ENCODE measurements around the gene UBE2F.
"Not testable (repeated sequence)": the region's sequence is repeated elsewhere in the genome, so short reads cannot be mapped to it uniquely, and the experiment has no call there.

The UBE2F gene

DNA sequence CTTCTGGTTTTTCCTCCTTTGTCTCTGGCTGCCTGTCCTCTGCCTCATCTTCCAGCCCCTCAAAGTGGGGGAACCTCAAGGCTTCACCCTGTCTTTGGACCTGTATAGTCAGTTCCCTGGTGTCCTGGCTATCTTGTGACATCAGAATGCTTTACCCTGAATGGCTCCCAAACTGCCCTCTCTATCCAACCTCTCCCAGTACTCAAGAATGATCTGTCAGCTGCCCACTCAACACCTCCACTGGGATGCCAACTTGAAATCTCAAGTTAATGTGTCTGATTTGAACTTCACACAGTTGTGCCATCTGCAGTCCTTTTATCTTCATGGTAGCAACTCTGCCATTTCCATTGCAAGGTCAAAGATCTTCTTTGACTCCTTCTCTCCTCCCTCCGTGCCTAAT, 43.8 kb downstream of the UBE2F start:
- DNase-seq (ENCODE audit: low read depth, low spot score), result no peak
- H3K27ac ChIP-seq, result no peak overlapping the region

DNA sequence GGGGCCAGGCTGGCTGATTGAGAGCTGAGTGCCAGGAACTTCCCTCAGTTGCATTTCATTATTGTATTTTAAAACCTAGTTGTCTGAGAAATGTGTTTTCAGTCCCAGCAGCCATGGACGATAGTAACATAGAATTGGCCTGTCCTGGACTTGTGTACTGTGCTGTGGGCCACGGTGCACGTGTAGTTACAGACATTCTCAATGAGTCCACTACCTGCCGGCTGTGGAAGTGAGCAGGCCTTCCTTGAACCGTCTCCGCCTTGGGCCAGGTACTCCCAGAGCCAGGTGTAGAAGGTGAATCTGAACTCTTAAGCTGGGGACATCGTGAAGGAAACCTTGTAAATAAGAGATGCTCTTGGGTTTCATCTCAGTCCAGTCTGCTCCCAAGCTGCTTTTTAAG, 47.0 kb downstream of the UBE2F start:
- no peak for DNase-seq (ENCODE audit: low read depth, low spot score)

DNA sequence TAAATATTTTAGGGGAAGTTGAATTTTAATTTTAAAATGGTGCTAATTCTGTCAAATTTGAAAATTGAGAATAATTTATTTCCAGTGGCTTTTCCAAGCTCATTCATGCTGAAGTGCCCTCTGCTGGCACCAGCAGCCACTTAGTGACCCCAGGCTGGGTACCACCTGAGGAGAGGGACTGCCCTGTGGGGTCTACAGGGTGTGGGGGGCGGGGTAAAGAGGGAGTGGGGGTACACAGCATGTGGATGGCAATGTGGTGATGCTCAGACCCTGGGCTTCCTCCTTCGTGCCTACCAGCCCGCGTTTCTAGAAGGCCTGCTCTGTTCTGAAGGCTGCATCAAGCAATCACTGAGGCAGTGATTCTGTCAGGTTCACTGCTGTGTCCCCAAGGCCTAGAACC, 48.9 kb downstream of the UBE2F start:
- H3K27ac ChIP-seq, result no peak overlapping the region
- no peak for DNase-seq (ENCODE audit: low read depth, low spot score)

More for the DNA sequence above, 47.0 kb downstream of the UBE2F start:
- no peak overlapping the region for H3K27ac ChIP-seq

DNA sequence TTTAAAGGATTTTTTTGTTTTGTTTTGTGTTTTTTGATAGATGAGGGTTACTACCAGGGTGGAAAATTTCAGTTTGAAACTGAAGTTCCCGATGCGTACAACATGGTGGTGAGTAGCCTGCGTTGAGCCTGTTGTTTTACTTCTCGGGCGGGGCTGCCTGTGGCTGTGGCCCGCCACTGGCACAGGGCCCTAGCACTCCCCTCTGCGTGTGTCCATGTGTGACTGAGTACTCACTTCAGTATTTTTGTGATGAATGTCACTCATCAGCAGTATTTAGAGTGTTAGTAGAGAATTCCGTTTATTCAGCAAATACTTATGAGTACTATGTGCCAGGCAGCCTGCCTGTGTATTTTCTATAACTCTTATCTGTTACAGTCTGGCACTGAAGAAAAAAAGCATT, 49.7 kb downstream of the UBE2F start:
- no peak overlapping the region for H3K27ac ChIP-seq
- DNase-seq (ENCODE audit: low read depth, low spot score), result no peak

DNA sequence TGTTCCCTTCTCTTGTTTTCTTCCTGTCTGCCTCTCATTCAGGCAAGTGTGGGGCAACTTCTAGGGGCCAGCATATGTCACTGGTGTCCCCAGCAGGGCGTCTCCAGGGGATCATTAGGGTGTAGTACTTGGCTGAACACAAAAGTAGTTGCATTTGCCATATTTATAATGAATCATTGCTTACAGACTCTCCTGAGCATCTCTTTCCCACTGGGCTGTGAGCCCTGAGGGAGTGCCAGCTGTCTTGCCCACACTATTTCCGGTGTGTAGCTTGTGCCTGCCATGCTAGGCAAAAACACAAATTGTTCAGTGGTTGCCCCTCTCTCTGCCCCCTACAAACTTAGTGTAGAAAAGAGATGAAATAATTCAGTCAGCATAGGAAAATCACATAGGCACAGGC, 53.1 kb downstream of the UBE2F start:
- no peak for DNase-seq (ENCODE audit: low read depth, low spot score)
- H3K27ac ChIP-seq, result peak overlapping the region; percentile 54

DNA sequence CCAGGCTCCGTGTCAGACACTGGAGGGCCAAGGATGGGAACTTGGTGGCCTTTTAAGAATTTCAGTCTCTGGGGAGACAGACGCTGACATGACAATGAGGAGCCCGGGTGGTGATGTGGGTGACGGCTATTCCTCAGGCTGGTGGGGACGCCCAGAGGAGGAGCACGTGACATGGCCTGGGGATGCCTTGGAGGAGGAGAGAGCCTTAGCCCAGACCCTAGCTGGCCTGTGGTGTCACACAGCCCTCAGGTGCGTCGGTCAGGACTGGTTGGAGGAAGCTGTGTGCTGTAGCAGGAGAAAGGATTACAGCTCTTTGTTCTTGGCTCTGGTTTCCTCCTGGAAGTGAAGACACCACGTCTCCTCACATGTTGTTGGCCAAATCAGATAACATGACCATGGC, 54.0 kb downstream of the UBE2F start:
- peak overlapping the region; percentile 54 for H3K27ac ChIP-seq
- DNase-seq (ENCODE audit: low read depth, low spot score), result no peak

DNA sequence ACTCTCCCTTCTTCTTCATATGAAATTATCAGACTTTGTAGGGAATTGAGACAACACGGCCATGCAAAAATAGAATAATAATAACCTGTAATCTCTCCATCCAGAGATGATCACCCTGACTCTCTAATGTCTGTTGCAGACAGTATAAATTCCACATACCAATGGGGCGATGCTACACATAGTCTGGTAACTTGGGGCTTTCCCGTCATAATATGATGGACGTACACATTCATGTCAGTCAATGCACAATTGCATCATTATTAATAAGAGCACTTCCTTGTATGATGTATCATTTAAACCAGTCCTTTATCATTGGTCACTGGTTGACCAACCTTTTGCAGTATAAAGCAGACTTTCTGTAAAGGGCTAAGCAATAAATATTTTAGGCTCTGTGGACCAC, 54.5 kb downstream of the UBE2F start:
- peak overlapping the region; percentile 54 for H3K27ac ChIP-seq
- peak; percentile 45 for DNase-seq (ENCODE audit: low read depth, low spot score)

DNA sequence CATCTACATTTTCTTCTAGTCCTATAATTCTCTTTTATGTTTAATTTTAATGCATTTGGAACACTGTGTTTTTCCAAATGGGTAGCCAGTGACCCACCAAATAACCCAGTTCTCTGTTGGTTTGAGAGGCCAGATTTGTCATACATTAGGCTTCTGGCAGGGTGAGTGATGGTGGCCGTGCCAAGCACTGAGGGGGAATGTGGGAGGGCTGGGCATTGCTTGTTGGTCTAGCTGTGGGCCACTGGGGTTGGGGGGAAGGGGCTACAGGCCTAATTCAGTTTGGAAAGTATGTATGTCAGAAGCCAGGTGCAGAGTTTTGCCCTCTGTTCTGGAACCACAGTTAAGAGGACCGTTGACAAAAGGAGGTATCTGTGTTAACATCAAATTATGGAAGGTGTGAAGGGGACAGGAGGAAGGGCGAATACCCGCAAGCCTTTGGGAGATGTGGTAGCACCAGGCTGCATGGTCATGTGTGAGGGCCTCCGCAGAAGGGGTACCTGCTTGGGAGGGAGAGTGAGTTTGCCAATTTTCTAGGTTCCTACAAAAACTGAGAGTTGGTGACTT, 55.9 kb downstream of the UBE2F start:
- H3K27ac ChIP-seq, result no peak overlapping the region
- no peak for DNase-seq (ENCODE audit: low read depth, low spot score)

DNA sequence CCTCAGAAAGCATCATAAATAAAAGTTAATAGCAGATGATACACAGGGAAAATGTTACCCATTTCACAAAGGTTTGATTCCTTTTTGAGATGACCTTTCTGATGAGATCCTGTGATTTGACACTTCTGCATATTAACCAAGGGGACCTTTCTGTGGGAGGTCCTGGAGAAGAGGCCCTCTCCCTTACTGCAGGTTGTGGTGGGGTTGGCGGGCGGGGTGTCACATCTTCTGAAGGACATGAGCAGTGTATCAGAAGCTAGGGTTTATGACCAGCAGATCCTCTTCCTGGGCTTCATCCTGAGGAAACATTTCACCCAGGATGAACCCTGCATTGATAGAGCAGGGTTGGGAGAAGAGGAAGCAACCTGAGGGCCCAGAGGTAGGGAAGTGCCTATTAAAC, 56.8 kb downstream of the UBE2F start:
- no peak overlapping the region for H3K27ac ChIP-seq
- no peak for DNase-seq (ENCODE audit: low read depth, low spot score)

DNA sequence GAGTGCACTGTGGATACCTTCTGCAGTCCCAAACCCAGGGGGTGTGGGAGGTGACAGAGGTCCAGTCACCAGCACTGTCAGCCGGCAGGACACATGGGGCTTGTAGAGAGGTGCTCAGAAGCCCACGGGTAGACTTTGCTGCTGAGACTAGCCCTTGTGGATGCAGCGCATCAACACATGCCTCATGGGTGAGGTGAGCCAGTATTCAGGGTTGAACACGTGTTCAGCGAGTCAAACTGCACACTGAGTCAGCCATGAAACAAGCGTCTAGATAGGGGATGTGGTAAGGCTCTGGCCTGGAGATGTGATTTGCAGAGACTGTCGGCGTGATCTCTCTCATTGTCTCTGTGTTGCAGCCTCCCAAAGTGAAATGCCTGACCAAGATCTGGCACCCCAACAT, 58.2 kb downstream of the UBE2F start:
- DNase-seq (ENCODE audit: low read depth, low spot score), result peak; percentile 58
- no peak overlapping the region for H3K27ac ChIP-seq

DNA sequence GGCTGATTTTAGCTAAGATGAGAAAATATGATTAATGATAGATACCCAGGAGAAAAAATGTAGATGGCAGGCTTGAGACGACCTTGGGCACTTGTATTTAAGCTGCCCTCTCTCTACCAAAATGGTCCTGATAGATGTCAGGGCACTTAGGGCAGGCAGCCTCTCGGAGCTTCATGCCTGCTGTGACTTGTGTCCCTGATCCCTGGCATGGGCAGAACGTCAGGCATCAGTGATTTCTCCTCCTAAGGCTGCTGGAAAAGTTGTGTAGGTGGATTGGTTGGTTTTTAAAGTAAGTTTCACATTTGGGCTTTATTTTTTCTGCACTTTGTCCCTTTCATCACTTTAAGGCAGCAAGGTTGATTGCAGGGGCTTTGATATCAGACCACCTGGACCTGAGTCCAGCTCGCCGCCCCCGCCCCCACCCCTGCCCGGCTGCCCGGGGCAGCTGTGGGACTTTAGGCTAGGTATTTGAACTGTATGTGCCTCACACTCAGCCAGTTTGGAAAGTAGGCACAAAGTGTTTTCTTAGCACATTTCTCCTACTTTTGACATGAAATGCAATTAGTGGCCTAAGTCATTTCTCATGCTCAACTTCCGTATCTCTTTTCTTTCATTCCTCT, 59.0 kb downstream of the UBE2F start:
- H3K27ac ChIP-seq, result no peak overlapping the region
- DNase-seq (ENCODE audit: low read depth, low spot score), result no peak

DNA sequence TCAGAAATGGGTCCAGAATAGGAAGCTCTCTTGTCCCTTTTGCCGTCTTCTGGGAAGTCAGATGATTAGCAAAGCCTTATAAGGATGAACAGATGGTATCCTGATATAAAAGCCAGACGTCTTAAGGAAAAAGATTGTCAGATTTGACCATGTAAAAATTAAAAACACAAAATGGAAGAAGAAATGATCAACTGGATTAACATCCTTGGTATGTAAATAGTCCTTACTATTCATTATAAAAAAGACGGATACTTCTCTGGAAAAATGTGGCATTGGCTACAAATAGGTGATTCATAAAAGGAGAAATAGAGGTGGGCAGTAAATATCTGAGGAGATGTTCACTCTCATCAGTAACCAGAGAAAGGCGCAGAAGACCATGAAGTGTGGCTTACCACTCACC, 60.2 kb downstream of the UBE2F start:
- H3K27ac ChIP-seq, result no peak overlapping the region
- DNase-seq (ENCODE audit: low read depth, low spot score), result no peak

DNA sequence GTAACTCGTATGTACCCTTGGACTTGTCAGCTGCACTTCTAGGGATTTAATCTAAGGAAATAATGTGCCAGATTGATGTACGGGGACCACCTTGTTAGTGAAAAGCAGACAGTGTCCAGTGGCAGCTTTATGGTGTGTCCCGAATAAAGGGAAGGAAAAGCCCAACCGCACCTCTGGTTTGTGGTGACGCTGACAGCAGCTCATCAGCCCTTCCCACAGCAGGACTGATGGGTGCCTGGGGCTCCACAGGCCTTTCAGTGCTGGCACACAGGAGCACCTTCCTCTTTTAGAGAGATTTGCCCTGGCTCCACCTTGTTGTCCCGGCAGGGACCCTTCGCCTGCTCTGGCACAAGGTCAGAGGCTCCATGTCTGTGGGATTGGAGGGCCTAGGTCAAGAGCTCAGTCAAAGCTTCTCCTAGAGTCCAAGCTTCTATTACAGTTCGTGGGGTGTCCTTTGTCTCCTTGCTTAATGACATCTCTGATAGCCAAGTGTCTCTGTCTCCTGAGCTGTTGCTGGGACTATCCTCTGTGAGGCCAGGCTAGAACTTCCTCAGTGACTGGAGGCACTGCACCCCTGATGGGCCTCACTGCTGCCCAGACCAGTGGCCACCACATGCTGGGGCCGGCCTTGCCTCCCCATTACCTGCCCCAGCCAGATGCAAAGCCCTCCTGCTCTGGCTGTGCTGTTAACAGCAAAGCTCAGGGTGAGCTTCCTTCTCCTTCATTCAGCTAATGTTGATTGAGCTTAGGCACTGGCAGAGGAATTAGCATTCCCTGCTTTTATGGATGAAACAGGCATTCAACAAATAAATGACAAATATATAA, 61.0 kb downstream of the UBE2F start:
- no peak overlapping the region for H3K27ac ChIP-seq
- DNase-seq (ENCODE audit: low read depth, low spot score), result no peak

DNA sequence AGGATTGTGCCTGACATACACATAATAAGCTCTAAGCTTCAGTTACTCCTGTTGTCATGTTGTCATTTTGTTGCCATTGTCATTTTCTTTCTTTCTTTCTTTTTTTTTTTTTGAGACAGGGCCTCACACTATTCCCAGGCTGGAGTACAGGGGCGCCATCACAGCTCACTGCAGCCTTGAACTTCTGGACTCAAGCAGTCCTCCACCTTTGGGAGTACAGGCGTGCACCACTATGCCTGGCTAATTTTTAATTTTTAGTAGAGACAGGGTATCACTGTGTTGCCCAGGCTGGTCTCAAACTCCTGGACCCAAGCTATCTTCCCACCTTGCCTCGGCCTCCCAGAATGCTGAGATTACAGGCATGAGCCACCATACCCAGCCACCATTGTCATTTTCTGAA, 63.0 kb downstream of the UBE2F start:
- DNase-seq (ENCODE audit: low read depth, low spot score), result no peak

DNA sequence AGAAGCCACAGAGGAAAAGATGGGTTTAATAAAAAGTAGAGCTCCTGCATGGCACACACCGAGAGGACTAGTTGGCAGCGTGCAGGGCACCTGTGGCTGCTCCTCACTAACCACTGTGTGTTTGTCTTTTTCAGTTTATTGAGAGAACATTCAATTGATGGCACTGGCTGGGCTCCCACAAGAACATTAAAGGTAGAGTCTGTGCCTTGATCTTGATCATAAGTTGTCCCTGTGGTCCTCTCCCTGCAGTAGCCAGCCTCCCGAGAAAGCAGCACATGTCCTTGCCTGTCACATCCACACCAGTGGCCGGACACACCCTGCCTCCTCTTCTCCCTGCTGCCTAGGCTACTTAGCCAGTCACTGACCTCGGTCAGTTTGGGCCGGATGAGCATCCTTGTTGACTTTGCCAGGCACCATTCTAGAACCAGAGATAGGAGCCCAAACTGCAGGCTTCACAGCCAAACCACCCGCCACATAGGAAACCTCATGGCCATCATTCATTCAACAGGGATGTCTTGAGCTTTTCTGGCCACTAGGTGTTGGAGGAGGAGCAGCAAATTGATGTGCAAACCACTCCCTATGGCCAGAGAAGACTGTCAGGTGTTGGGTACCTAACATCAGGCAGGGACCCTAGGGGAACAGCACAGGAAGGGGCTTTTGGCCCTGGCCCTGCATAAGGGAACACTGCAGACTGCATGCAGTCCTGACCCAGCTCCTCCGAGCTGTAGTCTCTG, 63.8 kb downstream of the UBE2F start:
- no peak for DNase-seq (ENCODE audit: low read depth, low spot score)

More for the DNA sequence above, 63.0 kb downstream of the UBE2F start:
- no peak overlapping the region for H3K27ac ChIP-seq

DNA sequence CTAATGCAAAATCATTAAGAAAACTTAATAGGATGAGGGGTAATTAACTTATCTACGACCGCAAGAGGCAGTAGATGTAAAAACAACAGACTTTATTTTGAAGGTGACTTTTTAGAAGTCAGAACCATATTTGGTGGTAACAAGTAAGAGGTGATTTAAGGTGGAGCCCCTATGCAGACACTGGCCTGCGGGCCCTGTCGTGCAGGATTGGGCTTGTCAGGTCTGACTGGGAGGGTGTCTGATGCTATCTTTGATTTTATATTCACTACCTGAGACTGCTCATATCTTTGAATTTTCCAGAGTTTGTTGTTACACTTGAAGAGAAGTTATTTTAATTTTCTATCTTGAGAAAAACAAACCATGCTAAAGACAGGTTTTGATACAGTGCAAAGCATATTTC, 64.9 kb downstream of the UBE2F start:
- DNase-seq (ENCODE audit: low read depth, low spot score), result no peak
- H3K27ac ChIP-seq, result no peak overlapping the region

More for the DNA sequence above, 63.8 kb downstream of the UBE2F start:
- H3K27ac ChIP-seq, result no peak overlapping the region

DNA sequence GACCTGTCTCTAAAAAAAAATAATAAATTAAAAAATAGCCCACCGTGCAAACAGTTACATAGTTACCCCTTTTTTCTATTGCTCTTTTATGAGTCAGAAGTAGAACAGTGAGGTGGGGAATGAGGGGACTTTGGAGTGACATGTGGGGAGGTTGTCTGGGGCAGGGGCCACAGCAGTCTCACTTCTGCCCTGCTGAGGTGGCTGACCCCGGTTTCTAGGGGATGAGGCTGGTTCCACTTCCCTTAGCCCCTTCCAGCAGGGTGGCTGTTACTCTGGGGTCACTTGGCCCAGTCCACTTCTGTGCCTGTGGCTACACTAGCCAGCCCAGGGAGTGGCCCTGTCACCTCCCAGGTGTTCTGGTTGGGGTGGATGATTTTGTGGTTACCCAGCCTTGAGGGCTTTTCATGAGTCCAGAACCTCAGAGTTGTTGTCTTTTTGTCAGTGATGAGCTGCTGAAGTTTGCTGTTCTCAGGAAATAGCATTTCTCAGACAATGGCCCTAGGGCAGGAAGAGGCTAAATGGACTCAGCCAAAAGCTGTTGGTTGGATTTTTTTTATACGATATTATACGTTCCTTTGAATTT, 66.0 kb downstream of the UBE2F start:
- no peak for DNase-seq (ENCODE audit: low read depth, low spot score)
- H3K27ac ChIP-seq, result no peak overlapping the region

DNA sequence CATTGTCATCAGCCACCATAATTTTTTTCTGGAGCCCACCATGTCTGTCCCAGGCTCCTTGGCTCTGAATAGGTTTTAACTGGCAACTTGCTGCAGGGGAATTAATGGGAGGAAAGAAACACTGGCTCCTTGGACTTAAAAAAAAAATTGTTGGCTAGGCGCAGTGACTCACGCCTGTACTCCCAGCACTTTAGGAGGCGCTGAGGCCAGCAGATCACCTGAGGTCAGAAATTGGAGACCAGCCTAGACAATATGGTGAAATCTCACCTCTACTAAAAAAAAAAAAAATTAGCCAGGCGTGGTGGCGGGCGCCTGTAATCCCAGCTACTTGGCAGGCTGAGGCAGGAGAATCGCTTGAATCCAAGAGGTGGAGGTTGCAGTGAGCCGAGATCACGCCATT, 67.2 kb downstream of the UBE2F start:
- DNase-seq (ENCODE audit: low read depth, low spot score); H3K27ac ChIP-seq: not testable (repeated sequence)

DNA sequence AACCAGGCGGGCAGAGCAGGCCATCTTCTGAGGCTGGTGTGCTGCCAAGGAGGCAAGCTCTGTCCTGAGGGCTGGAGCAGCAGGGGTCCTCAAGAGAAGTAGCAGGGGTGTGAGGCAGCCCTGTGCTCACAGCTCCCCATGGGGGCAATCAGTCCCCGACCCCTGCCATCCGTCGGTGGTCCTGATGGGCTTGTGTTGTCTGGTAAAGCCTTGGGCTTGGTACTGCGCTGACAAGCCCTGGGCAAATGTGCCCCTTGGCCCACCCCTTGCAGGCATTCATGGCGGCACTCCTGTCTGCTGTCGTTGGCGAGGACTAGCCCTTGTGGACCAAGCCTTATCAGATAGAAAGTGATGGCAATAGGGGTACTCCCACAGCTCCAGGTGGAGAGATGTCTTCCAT, 71.4 kb downstream of the UBE2F start:
- no peak for DNase-seq (ENCODE audit: low read depth, low spot score)
- no peak overlapping the region for H3K27ac ChIP-seq

DNA sequence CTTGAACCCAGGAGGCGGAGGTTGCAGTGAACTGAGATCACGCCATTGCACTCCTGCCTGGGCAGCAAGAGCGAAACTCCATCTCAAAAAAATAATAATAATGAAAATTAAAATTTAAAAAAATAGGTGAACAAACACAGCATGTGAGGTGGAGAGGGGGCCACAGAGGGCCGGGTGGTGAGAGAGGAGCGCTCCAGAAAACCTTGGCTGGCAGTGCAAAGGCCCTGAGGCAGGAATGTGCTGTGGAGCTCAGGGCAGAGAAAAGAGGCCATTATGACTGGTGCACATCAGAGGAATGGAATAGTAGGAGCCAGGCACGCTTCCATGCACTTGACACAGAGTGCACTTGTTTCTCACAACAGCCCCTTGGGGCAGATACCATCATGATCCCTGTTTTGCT, 72.3 kb downstream of the UBE2F start:
- no peak overlapping the region for H3K27ac ChIP-seq
- no peak for DNase-seq (ENCODE audit: low read depth, low spot score)

DNA sequence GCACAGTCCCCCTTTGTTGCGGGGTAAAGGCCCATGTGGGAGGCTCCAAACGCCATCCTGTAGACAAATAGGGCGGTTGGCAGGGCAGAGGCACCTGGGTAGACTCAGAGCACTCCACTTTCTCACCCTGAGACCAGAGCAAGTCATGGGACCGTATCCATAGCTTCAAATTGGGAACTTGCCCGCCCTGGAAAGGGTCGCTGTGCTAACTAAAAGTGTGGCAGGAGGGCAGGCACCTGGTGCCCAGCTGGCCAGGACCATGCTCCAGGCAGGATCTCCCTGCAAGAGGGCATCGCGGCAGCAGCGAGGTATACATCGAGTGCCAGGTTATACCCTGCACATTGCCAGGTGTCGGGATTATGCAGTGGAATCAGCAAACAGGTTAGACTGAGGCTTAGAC, 73.2 kb downstream of the UBE2F start:
- H3K27ac ChIP-seq, result no peak overlapping the region
- DNase-seq (ENCODE audit: low read depth, low spot score), result no peak
